GM23248 (cell line): ENCODE data around the gene P2RY8. TPM values are rescaled to one million over a fixed set of nuclear protein-coding genes. Genes with fewer than 3 reads are reported as not detected.

Experiments
- DNase-seq: peaks from one replicate; pipeline ENCODE4 v3.0.0-alpha.2; 2015
- H2AFZ ChIP-seq: fragments of 200-600 bp; sonication (generic); 2 replicates; pipeline ENCODE4 v1.6.1; 2016; ENCODE audit warnings: antibody characterized with exemption
- H3F3A ChIP-seq: fragments of 200-600 bp; sonication (generic); 2 replicates; pipeline ENCODE4 v1.6.1; 2016; ENCODE audit warnings: mild to moderate bottlenecking, antibody characterized with exemption, mixed run types; ENCODE audit not compliant: insufficient read depth
- H3K27ac ChIP-seq: fragments of 200-600 bp; sonication (generic); 2 replicates; pipeline ENCODE4 v1.5.1; 2016; ENCODE audit warnings: mild to moderate bottlenecking
- H3K27me3 ChIP-seq: fragments of 200-600 bp; sonication (generic); replicated peaks from 2 replicates; pipeline ENCODE4 v1.6.1; 2016; ENCODE audit warnings: mild to moderate bottlenecking; ENCODE audit not compliant: insufficient read depth
- H3K36me3 ChIP-seq: fragments of 200-600 bp; sonication (generic); 2 replicates; pipeline ENCODE4 v1.6.1; 2016; ENCODE audit warnings: low read depth, mild to moderate bottlenecking
- H3K4me1 ChIP-seq: fragments of 200-600 bp; sonication (generic); 2 replicates; pipeline ENCODE4 v1.6.1; 2016; ENCODE audit warnings: mild to moderate bottlenecking; ENCODE audit not compliant: insufficient read depth
- H3K4me2 ChIP-seq: fragments of 200-600 bp; sonication (generic); one replicate; pipeline ENCODE4 v1.6.1; 2016; ENCODE audit warnings: mild to moderate bottlenecking; ENCODE audit not compliant: unreplicated experiment
- H3K4me3 ChIP-seq: fragments of 200-600 bp; sonication (generic); 2 replicates; pipeline ENCODE4 v1.5.1; 2016; ENCODE audit warnings: mild to moderate bottlenecking
- H3K79me2 ChIP-seq: fragments of 200-600 bp; sonication (generic); 2 replicates; pipeline ENCODE4 v1.6.1; 2016; ENCODE audit warnings: mild to moderate bottlenecking; ENCODE audit not compliant: insufficient read depth
- H3K9ac ChIP-seq: fragments of 200-600 bp; sonication (generic); 2 replicates; pipeline ENCODE4 v1.6.1; 2016; ENCODE audit warnings: mild to moderate bottlenecking
- H3K9me2 ChIP-seq: fragments of 200-600 bp; sonication (generic); 2 replicates; pipeline ENCODE4 v1.6.1; 2016; ENCODE audit warnings: mixed run types, mild to moderate bottlenecking, moderate library complexity; ENCODE audit not compliant: insufficient read depth
- H3K9me3 ChIP-seq: fragments of 200-600 bp; sonication (generic); one replicate; pipeline ENCODE4 v1.6.1; 2017; ENCODE audit warnings: low read depth
- H4K20me1 ChIP-seq: fragments of 200-600 bp; sonication (generic); 2 replicates; pipeline ENCODE4 v1.6.0; 2016; ENCODE audit not compliant: insufficient read depth
- EZH2 ChIP-seq: fragments of 200-600 bp; sonication (generic); IDR thresholded peaks from 2 replicates; pipeline ENCODE4 v1.6.1; 2018; ENCODE audit warnings: antibody characterized with exemption, mild to moderate bottlenecking; ENCODE audit not compliant: insufficient read depth, poor library complexity, severe bottlenecking
- EZH2phosphoT487 ChIP-seq: fragments of 200-600 bp; sonication (generic); IDR thresholded peaks from 2 replicates; pipeline ENCODE4 v1.6.1; 2018; ENCODE audit warnings: antibody characterized with exemption, moderate library complexity, mild to moderate bottlenecking, low read depth; ENCODE audit not compliant: insufficient read depth
- WGBS, 2 experiments: methylation state at CpG; one replicate each; pipeline ENCODE4 v1.1.6; 2015 to 2017; ENCODE audit warnings: low lambda C conversion rate in 2 of 2, low coverage in 1 of 2; ENCODE audit errors: missing lambda C conversion rate in 2 of 2; 5-methylcytosine and 5-hydroxymethylcytosine counted together
- in situ Hi-C: fragments of 300-500 bp; cut with MboI; formaldehyde crosslinking; loops from 2 replicates; pipeline ENCODE4 v1.15.0; 2020
- polyA plus RNA-seq: library from polyadenylated mRNA; unstranded; fragments of >200 nt; fragmentation: Nextera tagmentation; extraction: Ambion mirVana; gene quantifications from 2 replicates; pipeline ENCODE4 v1.2.1, GENCODE V29; 2016
- total RNA-seq: library from RNA; depleted of rRNA; stranded (reverse); fragments of >200 nt; shearing (Covaris generic); gene quantifications from 2 replicates; pipeline ENCODE4 v1.2.3, GENCODE V29; 2014

Gene P2RY8
- total and polyA plus RNA-seq, 2 experiments from 2014 or later, result not detected

- H3K9ac ChIP-seq, result no peak overlapping the region
- TF ChIP-seq EZH2phosphoT487, result no peak
- TF ChIP-seq EZH2, result no peak
- H3K27ac ChIP-seq, result no peak overlapping the region
- H2AFZ ChIP-seq, result no peak overlapping the region
- H3K4me1 ChIP-seq, result no peaks in the 10 kb centered on the region
- H4K20me1 ChIP-seq, result no peaks in the 10 kb centered on the region
- H3K4me2 ChIP-seq, result no peak overlapping the region
- H3K79me2 ChIP-seq, result no peaks in the 10 kb centered on the region
- no peaks in the 10 kb centered on the region for H3F3A ChIP-seq
- 44 to 48% methylated on average over 6 of the region's 6 CpGs for whole genome bisulfite sequencing, 2 experiments
- H3K36me3 ChIP-seq, result no peaks in the 10 kb centered on the region
- H3K27me3 ChIP-seq, result no peaks in the 10 kb centered on the region
- H3K9me3 ChIP-seq, result no peaks in the 10 kb centered on the region
- no peak for DNase-seq
- H3K4me3 ChIP-seq, result no peak overlapping the region
- H3K9me2 ChIP-seq, result no peaks in the 10 kb centered on the region
- in situ Hi-C loops, result no loop called here
Observed at GRCh38 chrX:1529756-1530155, 7.2 kb downstream of the P2RY8 start.

GRCh38 chrX:1529328-1529727 lies 7.7 kb downstream of the P2RY8 start:
- H3K27me3 ChIP-seq, result no peaks in the 10 kb centered on the region
- no peak overlapping the region for H2AFZ ChIP-seq
- 22 to 25% methylated on average over 2 of the region's 2 CpGs for WGBS, 2 experiments
- H3K27ac ChIP-seq, result no peak overlapping the region
- no peaks in the 10 kb centered on the region for H3F3A ChIP-seq
- no peak overlapping the region for H3K4me3 ChIP-seq
- H3K9me3 ChIP-seq, result no peaks in the 10 kb centered on the region
- no peak for DNase-seq
- TF ChIP-seq EZH2 (no peak), EZH2phosphoT487 (no peak)
- no peaks in the 10 kb centered on the region for H3K79me2 ChIP-seq
- H3K36me3 ChIP-seq, result no peaks in the 10 kb centered on the region
- H3K4me1 ChIP-seq, result no peaks in the 10 kb centered on the region
- no peaks in the 10 kb centered on the region for H3K9me2 ChIP-seq
- no peak overlapping the region for H3K9ac ChIP-seq
- in situ Hi-C loops, result no loop called here
- H4K20me1 ChIP-seq, result no peaks in the 10 kb centered on the region
- no peak overlapping the region for H3K4me2 ChIP-seq

GRCh38 chrX:1528884-1529203 lies 8.1 kb downstream of the P2RY8 start:
- Histone ChIP-seq H3K36me3 (no peaks in the 10 kb centered on the region), H3K4me1 (no peaks in the 10 kb centered on the region), H3K9me3 (no peaks in the 10 kb centered on the region), H3K9me2 (no peaks in the 10 kb centered on the region), H4K20me1 (no peaks in the 10 kb centered on the region), H3F3A (no peaks in the 10 kb centered on the region), H3K9ac (no peak overlapping the region), H3K4me2 (no peak overlapping the region), H3K27me3 (no peaks in the 10 kb centered on the region), H3K27ac (no peak overlapping the region), H2AFZ (no peak overlapping the region), H3K79me2 (no peaks in the 10 kb centered on the region), H3K4me3 (no peak overlapping the region)
- no peak for TF ChIP-seq EZH2
- TF ChIP-seq EZH2phosphoT487, result no peak
- no peak for DNase-seq
- in situ Hi-C loops, result no loop called here
- 6 to 7% methylated on average over 5 of the region's 5 CpGs for WGBS, 2 experiments

GRCh38 chrX:1528186-1528883 lies 8.7 kb downstream of the P2RY8 start:
- Histone ChIP-seq H2AFZ (no peak overlapping the region), H3K4me1 (no peaks in the 10 kb centered on the region), H3K27ac (no peak overlapping the region), H3F3A (no peaks in the 10 kb centered on the region), H3K79me2 (no peaks in the 10 kb centered on the region), H3K9me3 (no peaks in the 10 kb centered on the region), H3K9me2 (no peaks in the 10 kb centered on the region), H3K4me2 (no peak overlapping the region), H3K9ac (no peak overlapping the region), H3K27me3 (no peaks in the 10 kb centered on the region), H3K36me3 (no peaks in the 10 kb centered on the region), H3K4me3 (no peak overlapping the region), H4K20me1 (no peaks in the 10 kb centered on the region)
- DNase-seq, result no peak
- no peak for TF ChIP-seq EZH2phosphoT487
- no peak for TF ChIP-seq EZH2
- WGBS, 2 experiments, result 37 to 41% methylated on average over 9 of the region's 9 CpGs
- in situ Hi-C loops, result no loop called here

GRCh38 chrX:1527457-1527856 lies 9.5 kb downstream of the P2RY8 start:
- Histone ChIP-seq H3K4me3 (no peak overlapping the region), H3K36me3 (no peaks in the 10 kb centered on the region), H3F3A (no peaks in the 10 kb centered on the region), H4K20me1 (no peaks in the 10 kb centered on the region), H3K27me3 (no peaks in the 10 kb centered on the region), H3K4me2 (no peak overlapping the region), H3K9me2 (no peaks in the 10 kb centered on the region), H3K27ac (no peak overlapping the region), H3K9ac (no peak overlapping the region), H3K79me2 (no peaks in the 10 kb centered on the region), H3K4me1 (no peaks in the 10 kb centered on the region), H2AFZ (no peak overlapping the region), H3K9me3 (no peaks in the 10 kb centered on the region)
- 20 to 28% methylated on average over 1 of the region's 1 CpG for WGBS, 2 experiments
- TF ChIP-seq EZH2phosphoT487, result no peak
- TF ChIP-seq EZH2, result no peak
- no peak for DNase-seq
- in situ Hi-C loops, result no loop called here
